T-helper 17 cell (primary cell): ENCODE data around the gene WNT5A. TPM values are rescaled to one million over a fixed set of nuclear protein-coding genes. Genes with fewer than 3 reads are reported as not detected.

ENCODE experiments used
- ATAC-seq: fragments of 150-1000 bp; cut with Tn5 transposase; 2 replicates; pipeline ENCODE4 v1.10.0; 2021; ENCODE audit warnings: mild to moderate bottlenecking, moderate library complexity
- DNase-seq, 3 donors: peaks; one replicate each; pipeline versions ENCODE4 v3.0.0 to v3.0.0-alpha.2; 2020 to 2021
- H3K9me3 ChIP-seq: one replicate; pipeline ENCODE4 v1.7.0; 2013; ENCODE audit warnings: low read length, mild to moderate bottlenecking; ENCODE audit not compliant: control insufficient read depth, poor library complexity, severe bottlenecking
- H3K27ac Mint-ChIP-seq: one replicate; pipeline ENCODE4 v1.8.0; 2022; ENCODE audit warnings: mild to moderate bottlenecking, moderate library complexity, mixed read lengths
- H3K27me3 Mint-ChIP-seq: one replicate; pipeline ENCODE4 v1.8.0; 2022; ENCODE audit warnings: mixed read lengths
- H3K36me3 Mint-ChIP-seq: one replicate; pipeline ENCODE4 v1.8.0; 2022; ENCODE audit warnings: low read depth, mixed read lengths
- H3K4me1 Mint-ChIP-seq: one replicate; pipeline ENCODE4 v1.8.0; 2022; ENCODE audit warnings: mild to moderate bottlenecking, mixed read lengths
- H3K4me3 Mint-ChIP-seq: one replicate; pipeline ENCODE4 v1.8.0; 2022; ENCODE audit warnings: mild to moderate bottlenecking, moderate library complexity, mixed read lengths
- total RNA-seq, 4 donors: library from RNA in 2 of 4; stranded (reverse) in 2 of 4; gene quantifications; one replicate each; pipeline ENCODE4 v1.2.3 and lab custom pipeline; 2022 to 2026

WNT5A gene
- total RNA-seq, 2 donors from 2014 or later = not detected

- Mint-ChIP-seq H3K36me3 (no peaks in the 10 kb centered on the region), H3K4me3 (no peak overlapping the region), H3K4me1 (no peaks in the 10 kb centered on the region), H3K27ac (no peak overlapping the region), H3K27me3 (no peaks in the 10 kb centered on the region)
- no peak for DNase-seq
- ATAC-seq = no peak
- H3K9me3 ChIP-seq = no peaks in the 10 kb centered on the region
Measured at GRCh38 chr3:55467099-55467498, 20.0 kb downstream of the WNT5A start.

DNA sequence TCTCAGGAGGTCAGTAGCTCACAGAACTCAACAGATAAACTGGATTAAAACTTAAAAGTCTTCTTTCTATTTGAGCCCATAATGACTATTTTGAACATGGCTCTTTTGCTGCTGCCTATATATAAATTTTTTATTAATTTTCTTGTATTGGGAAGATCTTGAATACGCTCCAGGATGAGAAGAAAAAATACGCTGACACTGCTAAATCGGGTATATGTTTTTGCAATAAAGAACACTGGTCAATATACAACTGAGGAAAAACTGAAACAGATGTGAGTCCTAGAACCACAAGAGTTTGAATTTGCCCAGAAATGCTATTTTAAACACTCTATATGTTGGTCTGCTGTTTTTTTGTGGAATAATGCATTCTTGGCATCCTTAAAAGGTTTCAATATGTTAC lies 20.6 kb downstream of the WNT5A start:
- Mint-ChIP-seq H3K4me3 (no peak overlapping the region), H3K27me3 (no peaks in the 10 kb centered on the region)

DNA sequence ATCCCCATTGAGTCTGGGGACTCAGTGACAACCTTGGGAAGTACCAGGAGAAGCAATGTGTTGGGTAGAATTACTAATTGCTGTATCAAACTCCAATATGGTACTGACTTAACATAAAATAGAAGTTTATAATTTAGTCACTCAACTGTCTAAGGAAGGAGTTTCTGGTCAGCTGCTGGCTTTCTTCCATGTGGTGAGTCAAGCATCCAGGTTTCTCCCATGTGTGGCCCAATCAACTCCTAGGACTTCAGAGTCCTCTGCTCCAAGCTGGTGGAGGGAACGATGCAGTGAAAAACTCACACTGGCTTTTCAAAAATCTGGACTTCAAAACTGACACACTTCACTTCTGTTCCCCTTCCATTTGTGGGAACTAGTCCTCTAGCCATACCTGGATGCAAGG lies 25.2 kb downstream of the WNT5A start:
- ATAC-seq = no peak

More for the DNA sequence above, 20.6 kb downstream of the WNT5A start:
- H3K27ac Mint-ChIP-seq = no peak overlapping the region
- no peaks in the 10 kb centered on the region for H3K36me3 Mint-ChIP-seq
- no peaks in the 10 kb centered on the region for H3K9me3 ChIP-seq
- H3K4me1 Mint-ChIP-seq = no peaks in the 10 kb centered on the region
- no peak for ATAC-seq
- no peak for DNase-seq

DNA sequence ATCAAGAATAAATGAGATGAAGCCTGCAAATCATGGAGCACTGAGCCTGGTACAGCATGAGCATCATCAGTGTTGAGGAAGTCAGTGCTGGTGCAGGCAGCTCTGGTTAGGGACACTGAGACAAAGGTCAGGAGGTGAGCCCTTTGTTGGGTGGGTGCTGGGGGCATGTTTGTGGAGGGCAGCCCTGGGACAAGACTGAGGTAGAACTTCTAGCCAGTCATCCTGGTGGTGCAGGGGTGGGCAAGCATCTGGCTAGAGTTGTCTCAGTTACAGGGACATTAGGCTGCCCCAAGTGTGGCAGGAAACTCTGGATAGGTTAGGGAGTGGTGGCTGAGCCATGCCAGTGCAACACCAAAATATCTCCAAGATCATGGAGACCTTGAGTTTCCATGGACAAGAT lies 27.3 kb downstream of the WNT5A start:
- no peak overlapping the region for H3K4me3 Mint-ChIP-seq
- no peaks in the 10 kb centered on the region for H3K4me1 Mint-ChIP-seq
- DNase-seq (no peak), ATAC-seq (no peak)
- no peaks in the 10 kb centered on the region for H3K9me3 ChIP-seq
- H3K27ac Mint-ChIP-seq = no peak overlapping the region
- no peaks in the 10 kb centered on the region for H3K27me3 Mint-ChIP-seq
- H3K36me3 Mint-ChIP-seq = no peaks in the 10 kb centered on the region

More for the DNA sequence above, 25.2 kb downstream of the WNT5A start:
- Mint-ChIP-seq H3K27ac (no peak overlapping the region), H3K4me1 (no peaks in the 10 kb centered on the region), H3K27me3 (no peaks in the 10 kb centered on the region), H3K4me3 (no peak overlapping the region), H3K36me3 (no peaks in the 10 kb centered on the region)
- DNase-seq = no peak
- H3K9me3 ChIP-seq = no peaks in the 10 kb centered on the region

- no peaks in the 10 kb centered on the region for H3K36me3 Mint-ChIP-seq
- H3K4me3 Mint-ChIP-seq = no peak overlapping the region
- H3K27me3 Mint-ChIP-seq = no peaks in the 10 kb centered on the region
- no peaks in the 10 kb centered on the region for H3K4me1 Mint-ChIP-seq
- H3K27ac Mint-ChIP-seq = no peak overlapping the region
- no peaks in the 10 kb centered on the region for H3K9me3 ChIP-seq
- ATAC-seq = no peak
- no peak for DNase-seq
Measured at GRCh38 chr3:55458181-55458790, 28.8 kb downstream of the WNT5A start.

GRCh38 chr3:55455915-55456314 lies 31.2 kb downstream of the WNT5A start:
- Mint-ChIP-seq H3K4me1 (no peaks in the 10 kb centered on the region), H3K27ac (no peak overlapping the region), H3K4me3 (no peak overlapping the region), H3K27me3 (no peaks in the 10 kb centered on the region), H3K36me3 (no peaks in the 10 kb centered on the region)
- no peak for DNase-seq
- no peak for ATAC-seq
- H3K9me3 ChIP-seq = no peaks in the 10 kb centered on the region

DNA sequence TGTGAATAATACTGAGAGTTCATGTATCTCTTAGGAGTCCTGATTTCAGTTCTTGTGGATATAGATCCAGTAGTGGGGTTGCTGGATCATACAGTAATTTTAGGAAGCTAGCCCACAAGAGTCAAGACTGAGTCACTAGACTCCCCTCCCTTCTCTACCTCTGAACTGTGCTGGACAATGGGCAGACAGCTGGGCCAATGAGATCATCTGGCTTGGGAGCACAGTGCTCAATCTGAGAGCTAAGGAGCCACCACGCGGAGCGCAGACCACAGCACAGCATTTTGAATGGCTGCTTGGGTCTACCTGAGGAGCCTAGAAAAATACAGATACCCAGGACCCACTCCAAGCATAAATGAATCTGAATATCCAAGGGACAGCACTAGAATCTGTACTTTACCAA lies 32.5 kb downstream of the WNT5A start:
- Mint-ChIP-seq H3K4me1 (no peaks in the 10 kb centered on the region), H3K36me3 (no peaks in the 10 kb centered on the region), H3K27me3 (no peaks in the 10 kb centered on the region), H3K4me3 (no peak overlapping the region), H3K27ac (no peak overlapping the region)
- ATAC-seq = no peak
- peaks cover 3% of the 10 kb centered on the region for H3K9me3 ChIP-seq
- no peak for DNase-seq

- no peak for DNase-seq
- H3K4me3 Mint-ChIP-seq = no peak overlapping the region
- no peak overlapping the region for H3K27ac Mint-ChIP-seq
- H3K4me1 Mint-ChIP-seq = no peaks in the 10 kb centered on the region
- peaks cover 3% of the 10 kb centered on the region for H3K9me3 ChIP-seq
- no peak for ATAC-seq
- no peaks in the 10 kb centered on the region for H3K27me3 Mint-ChIP-seq
- no peaks in the 10 kb centered on the region for H3K36me3 Mint-ChIP-seq
Measured at GRCh38 chr3:55453886-55454496, 33.1 kb downstream of the WNT5A start.

DNA sequence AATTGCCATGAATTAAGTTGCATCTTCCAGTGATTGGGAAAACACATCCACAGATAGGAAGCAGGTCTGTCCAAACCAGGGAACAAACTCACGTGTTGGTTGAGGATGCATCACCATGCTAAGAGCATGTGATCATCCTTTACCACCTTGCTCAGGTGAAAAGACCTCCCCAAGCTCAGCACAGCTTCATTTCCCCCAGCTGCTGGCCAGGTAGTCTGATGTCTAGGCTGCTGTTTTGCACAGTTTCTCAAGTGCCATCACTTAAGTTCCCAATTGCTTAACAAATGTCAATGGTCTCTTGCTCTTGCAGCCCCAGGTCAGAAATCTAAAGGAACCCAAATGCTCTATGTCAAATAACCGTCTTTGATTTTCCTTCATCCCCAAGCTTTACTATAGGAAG lies 34.2 kb downstream of the WNT5A start:
- H3K27ac Mint-ChIP-seq = no peak overlapping the region
- H3K9me3 ChIP-seq = peaks cover 3% of the 10 kb centered on the region
- H3K4me3 Mint-ChIP-seq = no peak overlapping the region
- ATAC-seq (no peak), DNase-seq (no peak)
- H3K4me1 Mint-ChIP-seq = no peaks in the 10 kb centered on the region
- H3K27me3 Mint-ChIP-seq = no peaks in the 10 kb centered on the region
- H3K36me3 Mint-ChIP-seq = no peaks in the 10 kb centered on the region

- H3K4me1 Mint-ChIP-seq = no peaks in the 10 kb centered on the region
- no peak for DNase-seq
Measured at GRCh38 chr3:55449527-55449926, 37.6 kb downstream of the WNT5A start.

GRCh38 chr3:55446850-55447249 lies 40.3 kb downstream of the WNT5A start:
- Mint-ChIP-seq H3K27ac (no peak overlapping the region), H3K4me1 (no peaks in the 10 kb centered on the region), H3K36me3 (no peaks in the 10 kb centered on the region), H3K4me3 (no peak overlapping the region), H3K27me3 (no peaks in the 10 kb centered on the region)
- ATAC-seq (no peak), DNase-seq (no peak)
- peaks cover 3% of the 10 kb centered on the region for H3K9me3 ChIP-seq

More at GRCh38 chr3:55449527-55449926, 37.6 kb downstream of the WNT5A start:
- Mint-ChIP-seq H3K27me3 (no peaks in the 10 kb centered on the region), H3K27ac (no peak overlapping the region), H3K36me3 (no peaks in the 10 kb centered on the region), H3K4me3 (no peak overlapping the region)
- peaks cover 3% of the 10 kb centered on the region for H3K9me3 ChIP-seq
- ATAC-seq = no peak

- Mint-ChIP-seq H3K4me1 (no peaks in the 10 kb centered on the region), H3K4me3 (no peak overlapping the region), H3K36me3 (no peaks in the 10 kb centered on the region), H3K27me3 (no peaks in the 10 kb centered on the region), H3K27ac (no peak overlapping the region)
- ATAC-seq = no peak
- H3K9me3 ChIP-seq = no peaks in the 10 kb centered on the region
- DNase-seq = no peak
Measured at GRCh38 chr3:55445551-55445950, 41.6 kb downstream of the WNT5A start.

DNA sequence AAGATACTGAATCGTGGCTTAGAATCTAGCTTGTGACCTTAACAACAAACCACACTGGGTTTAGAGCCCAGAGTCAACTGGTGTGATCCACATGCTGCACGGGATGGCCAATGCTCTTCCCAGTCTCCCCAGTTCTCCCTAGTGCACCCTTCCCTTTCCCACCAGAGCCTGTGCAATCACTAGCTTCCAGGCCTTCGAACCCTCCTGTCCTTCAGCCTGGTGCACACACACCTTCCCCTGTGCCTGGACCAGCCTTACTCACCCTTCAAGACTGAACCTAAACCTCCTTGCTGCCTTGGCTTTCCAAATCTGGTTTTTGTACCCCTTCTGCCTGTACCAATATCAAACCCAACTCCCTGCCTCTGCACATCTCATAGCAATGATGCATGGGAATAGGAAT lies 43.8 kb downstream of the WNT5A start:
- Mint-ChIP-seq H3K4me3 (no peak overlapping the region), H3K27ac (no peak overlapping the region), H3K4me1 (no peaks in the 10 kb centered on the region), H3K36me3 (no peaks in the 10 kb centered on the region), H3K27me3 (no peaks in the 10 kb centered on the region)
- ATAC-seq (no peak), DNase-seq (no peak)
- no peaks in the 10 kb centered on the region for H3K9me3 ChIP-seq

DNA sequence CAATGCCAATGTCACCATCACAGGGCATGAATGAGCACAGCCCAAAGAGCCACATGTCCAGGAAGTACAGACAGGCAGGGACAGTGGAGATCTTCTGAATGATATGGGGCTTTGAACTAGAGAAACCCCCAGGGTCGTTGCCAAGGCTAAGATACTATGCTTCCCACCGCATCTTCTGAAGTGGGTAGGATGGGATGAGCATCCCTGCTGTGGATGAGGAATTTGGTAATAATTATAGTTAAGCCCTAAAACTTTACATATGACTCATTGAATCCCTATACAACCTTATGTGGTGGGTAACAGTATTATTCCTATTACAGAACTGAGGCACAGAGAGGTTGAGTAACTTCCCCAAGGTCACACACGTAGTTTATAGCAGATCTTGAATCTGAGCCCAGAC lies 44.2 kb downstream of the WNT5A start:
- Mint-ChIP-seq H3K4me1 (no peaks in the 10 kb centered on the region), H3K36me3 (no peaks in the 10 kb centered on the region), H3K27ac (no peak overlapping the region), H3K4me3 (no peak overlapping the region), H3K27me3 (no peaks in the 10 kb centered on the region)
- H3K9me3 ChIP-seq = no peaks in the 10 kb centered on the region
- ATAC-seq (no peak), DNase-seq (no peak)
